Neural cell (in vitro differentiated cells): ENCODE data around the gene EEF1AKMT3. TPM values are rescaled to one million over a fixed set of nuclear protein-coding genes. Genes with fewer than 3 reads are reported as not detected.

ENCODE experiments used
- H2AFZ ChIP-seq: fragments of 200-600, 300-800 bp; sonication (generic), shearing (Covaris generic); 2 replicates; pipeline ENCODE4 v1.6.0; 2014; ENCODE audit warnings: low read depth, mild to moderate bottlenecking, antibody characterized with exemption, low read length, moderate library complexity
- H3F3A ChIP-seq: fragments of 200-600 bp; shearing (Covaris generic); 2 replicates; pipeline ENCODE4 v1.6.1; 2016; ENCODE audit warnings: mild to moderate bottlenecking, moderate library complexity, mixed read lengths, antibody characterized with exemption, low read length; ENCODE audit not compliant: insufficient read depth, poor library complexity, severe bottlenecking
- H3K27ac ChIP-seq: fragments of 200-600, 300-800 bp; sonication (generic), shearing (Covaris generic); 2 replicates; pipeline ENCODE4 v1.5.1; 2014; ENCODE audit warnings: mild to moderate bottlenecking, low read length, moderate library complexity
- H3K27me3 ChIP-seq: fragments of 300-800, 200-600 bp; sonication (generic), shearing (Covaris generic); 2 replicates; pipeline ENCODE4 v1.6.0; 2014; ENCODE audit warnings: mild to moderate bottlenecking, low read depth, low read length, moderate library complexity; ENCODE audit not compliant: insufficient read depth
- H3K36me3 ChIP-seq: fragments of 300-800, 200-600 bp; sonication (generic), shearing (Covaris generic); 2 replicates; pipeline ENCODE4 v1.5.1; 2014; ENCODE audit warnings: mild to moderate bottlenecking, antibody characterized with exemption, low read length, moderate library complexity; ENCODE audit not compliant: insufficient read depth
- H3K4me2 ChIP-seq: fragments of 300-800, 200-600 bp; sonication (generic), shearing (Covaris generic); 2 replicates; pipeline ENCODE4 v1.6.0; 2014; ENCODE audit warnings: mild to moderate bottlenecking, low read length
- H3K4me3 ChIP-seq: fragments of 300-800, 200-600 bp; sonication (generic), shearing (Covaris generic); 2 replicates; pipeline ENCODE4 v1.5.1; 2014; ENCODE audit warnings: mild to moderate bottlenecking, low read length, moderate library complexity
- H3K79me2 ChIP-seq: fragments of 200-600 bp; shearing (Covaris generic); replicated peaks from 2 replicates; pipeline ENCODE4 v1.6.0; 2014; ENCODE audit warnings: mild to moderate bottlenecking, low read length, moderate library complexity; ENCODE audit not compliant: insufficient read depth
- H3K9ac ChIP-seq: fragments of 300-800, 200-600 bp; sonication (generic), shearing (Covaris generic); 2 replicates; pipeline ENCODE4 v1.6.1; 2016; ENCODE audit warnings: mild to moderate bottlenecking, low read length, mixed read lengths
- H3K9me2 ChIP-seq: fragments of 200-600 bp; shearing (Covaris generic); 2 replicates; pipeline ENCODE4 v1.6.1; 2016; ENCODE audit warnings: mild to moderate bottlenecking, low read length, mixed read lengths; ENCODE audit not compliant: insufficient read depth
- H3K9me3 ChIP-seq: fragments of 200-600, 300-800 bp; sonication (generic), shearing (Covaris generic); 2 replicates; pipeline ENCODE4 v1.6.1; 2016; ENCODE audit warnings: mild to moderate bottlenecking, mixed run types, low read length, moderate library complexity, mixed read lengths
- H4K20me1 ChIP-seq: fragments of 200-600 bp; shearing (Covaris generic); 2 replicates; pipeline ENCODE4 v1.6.1; 2016; ENCODE audit warnings: mild to moderate bottlenecking, mixed run types; ENCODE audit not compliant: insufficient read depth
- EP300 ChIP-seq: fragments of 450-650 bp; conservative IDR thresholded peaks from 2 replicates; pipeline ENCODE4 v1.6.1; 2014; ENCODE audit warnings: antibody characterized with exemption, mild to moderate bottlenecking, moderate library complexity; ENCODE audit not compliant: poor library complexity, severe bottlenecking
- EZH2 ChIP-seq: fragments of 200-600, 300-800 bp; shearing (Covaris generic), sonication (generic); IDR thresholded peaks from 2 replicates; pipeline ENCODE4 v1.6.1; 2014; ENCODE audit warnings: antibody characterized with exemption, low read length, borderline replicate concordance, mild to moderate bottlenecking; ENCODE audit not compliant: insufficient read depth, poor library complexity, severe bottlenecking
- MXI1 ChIP-seq: fragments of 450-650 bp; conservative IDR thresholded peaks from 2 replicates; pipeline ENCODE4 v1.6.1; 2014; ENCODE audit warnings: antibody characterized with exemption, mild to moderate bottlenecking; ENCODE audit not compliant: poor library complexity, severe bottlenecking
- POLR2AphosphoS5 ChIP-seq: IDR thresholded peaks from 2 replicates; pipeline ENCODE4 v1.6.1; 2012
- RAD21 ChIP-seq: fragments of 450-650 bp; conservative IDR thresholded peaks from 2 replicates; pipeline ENCODE4 v1.6.1; 2014; ENCODE audit warnings: antibody characterized with exemption, mild to moderate bottlenecking, moderate library complexity
- SMC3 ChIP-seq: fragments of 450-650 bp; conservative IDR thresholded peaks from 2 replicates; pipeline ENCODE4 v1.6.1; 2014; ENCODE audit warnings: antibody characterized with exemption, mild to moderate bottlenecking, moderate library complexity; ENCODE audit not compliant: poor library complexity
- polyA plus RNA-seq: library from polyadenylated mRNA; depleted of rRNA; stranded (reverse); fragments of >200 nt; gene quantifications from 2 replicates; pipeline ENCODE4 v1.2.3, GENCODE V29; 2014
- TF ChIP-seq, protein P1 (sequence below): fragments of 450-650 bp; IDR thresholded peaks from 2 replicates; pipeline ENCODE4 v1.5.1; 2014; ENCODE audit warnings: antibody characterized with exemption, mild to moderate bottlenecking, moderate library complexity; ENCODE audit not compliant: poor library complexity, severe bottlenecking
- TF ChIP-seq, protein P2 (sequence below): IDR thresholded peaks from 2 replicates; pipeline ENCODE4 v1.6.1; 2012; ENCODE audit warnings: borderline replicate concordance

The EEF1AKMT3 gene
- polyA plus RNA-seq, 1 donor from 2014 or later, result 1.6 TPM

DNA sequence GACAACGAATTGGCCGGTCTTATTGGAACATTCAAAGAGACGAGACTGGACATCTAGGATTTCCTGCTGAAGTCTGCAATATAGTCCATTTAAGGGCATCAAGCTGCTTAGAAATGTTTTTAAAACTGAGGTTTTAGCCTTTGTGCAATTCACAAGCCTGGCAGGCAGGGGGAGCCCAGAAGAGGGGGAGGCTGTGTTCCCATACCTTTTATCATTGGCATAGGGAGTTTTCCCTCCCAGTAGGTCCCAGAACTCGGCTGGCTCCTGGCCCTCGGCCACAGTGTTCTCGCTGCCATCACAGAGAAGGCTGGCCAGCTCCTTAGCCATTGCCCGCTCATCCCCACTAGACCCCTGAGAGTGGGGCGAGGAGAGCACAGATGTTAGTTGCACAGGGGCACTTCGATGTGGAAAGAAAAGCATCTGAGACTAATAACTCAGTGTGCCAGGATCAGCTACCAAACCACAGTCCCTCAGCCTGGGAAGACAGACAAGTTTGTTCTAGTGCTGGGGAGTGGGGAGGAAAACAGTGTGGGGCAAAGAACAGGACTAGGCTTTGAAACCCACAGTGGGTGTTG lies 31.0 kb downstream of the EEF1AKMT3 start:
- Histone ChIP-seq H3K79me2 (no peaks in the 10 kb centered on the region), H3F3A (no peaks in the 10 kb centered on the region), H3K9ac (no peak overlapping the region), H3K4me3 (no peak overlapping the region), H3K27me3 (no peaks in the 10 kb centered on the region), H3K9me2 (no peaks in the 10 kb centered on the region), H3K36me3 (no peaks in the 10 kb centered on the region), H3K9me3 (no peaks in the 10 kb centered on the region), H4K20me1 (no peaks in the 10 kb centered on the region), H3K4me2 (no peak overlapping the region), H2AFZ (no peak overlapping the region), H3K27ac (no peak overlapping the region)
- TF ChIP-seq SMC3 (peak; percentile 77), EZH2 (no peak), RAD21 (peak; percentile 57), EP300 (no peak), MXI1 (no peak)
- TF ChIP-seq, protein P1, sequence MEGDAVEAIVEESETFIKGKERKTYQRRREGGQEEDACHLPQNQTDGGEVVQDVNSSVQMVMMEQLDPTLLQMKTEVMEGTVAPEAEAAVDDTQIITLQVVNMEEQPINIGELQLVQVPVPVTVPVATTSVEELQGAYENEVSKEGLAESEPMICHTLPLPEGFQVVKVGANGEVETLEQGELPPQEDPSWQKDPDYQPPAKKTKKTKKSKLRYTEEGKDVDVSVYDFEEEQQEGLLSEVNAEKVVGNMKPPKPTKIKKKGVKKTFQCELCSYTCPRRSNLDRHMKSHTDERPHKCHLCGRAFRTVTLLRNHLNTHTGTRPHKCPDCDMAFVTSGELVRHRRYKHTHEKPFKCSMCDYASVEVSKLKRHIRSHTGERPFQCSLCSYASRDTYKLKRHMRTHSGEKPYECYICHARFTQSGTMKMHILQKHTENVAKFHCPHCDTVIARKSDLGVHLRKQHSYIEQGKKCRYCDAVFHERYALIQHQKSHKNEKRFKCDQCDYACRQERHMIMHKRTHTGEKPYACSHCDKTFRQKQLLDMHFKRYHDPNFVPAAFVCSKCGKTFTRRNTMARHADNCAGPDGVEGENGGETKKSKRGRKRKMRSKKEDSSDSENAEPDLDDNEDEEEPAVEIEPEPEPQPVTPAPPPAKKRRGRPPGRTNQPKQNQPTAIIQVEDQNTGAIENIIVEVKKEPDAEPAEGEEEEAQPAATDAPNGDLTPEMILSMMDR, result peak; percentile 66

DNA sequence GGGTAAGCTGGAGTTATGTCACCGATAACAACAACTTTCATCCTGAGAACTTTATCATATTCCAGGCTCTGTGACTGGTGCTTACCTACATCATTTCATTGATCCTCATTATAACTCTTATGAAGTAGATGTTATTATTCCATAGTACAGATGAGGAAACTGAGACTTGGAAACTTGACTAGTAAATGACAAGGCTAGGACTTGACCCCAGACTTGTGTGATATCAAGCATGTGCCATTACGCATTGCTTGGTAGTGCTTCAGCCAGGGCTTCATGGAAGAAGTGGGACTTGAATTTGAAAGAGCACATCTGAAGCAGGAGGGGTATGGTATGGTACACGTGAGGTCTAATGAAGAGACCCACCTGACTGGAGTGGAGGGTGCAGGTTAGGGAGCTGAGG lies 34.3 kb downstream of the EEF1AKMT3 start:
- H3K9me3 ChIP-seq, result no peaks in the 10 kb centered on the region
- no peaks in the 10 kb centered on the region for H3K36me3 ChIP-seq
- no peaks in the 10 kb centered on the region for H3K79me2 ChIP-seq

More for the DNA sequence above, 34.3 kb downstream of the EEF1AKMT3 start:
- Histone ChIP-seq H3K27me3 (no peaks in the 10 kb centered on the region), H3K9ac (no peak overlapping the region), H4K20me1 (no peaks in the 10 kb centered on the region), H3K9me2 (no peaks in the 10 kb centered on the region), H3F3A (no peaks in the 10 kb centered on the region), H3K4me2 (no peak overlapping the region), H3K4me3 (no peak overlapping the region), H2AFZ (no peak overlapping the region), H3K27ac (no peak overlapping the region)
- TF ChIP-seq MXI1, result no peak
- TF ChIP-seq, protein P2, sequence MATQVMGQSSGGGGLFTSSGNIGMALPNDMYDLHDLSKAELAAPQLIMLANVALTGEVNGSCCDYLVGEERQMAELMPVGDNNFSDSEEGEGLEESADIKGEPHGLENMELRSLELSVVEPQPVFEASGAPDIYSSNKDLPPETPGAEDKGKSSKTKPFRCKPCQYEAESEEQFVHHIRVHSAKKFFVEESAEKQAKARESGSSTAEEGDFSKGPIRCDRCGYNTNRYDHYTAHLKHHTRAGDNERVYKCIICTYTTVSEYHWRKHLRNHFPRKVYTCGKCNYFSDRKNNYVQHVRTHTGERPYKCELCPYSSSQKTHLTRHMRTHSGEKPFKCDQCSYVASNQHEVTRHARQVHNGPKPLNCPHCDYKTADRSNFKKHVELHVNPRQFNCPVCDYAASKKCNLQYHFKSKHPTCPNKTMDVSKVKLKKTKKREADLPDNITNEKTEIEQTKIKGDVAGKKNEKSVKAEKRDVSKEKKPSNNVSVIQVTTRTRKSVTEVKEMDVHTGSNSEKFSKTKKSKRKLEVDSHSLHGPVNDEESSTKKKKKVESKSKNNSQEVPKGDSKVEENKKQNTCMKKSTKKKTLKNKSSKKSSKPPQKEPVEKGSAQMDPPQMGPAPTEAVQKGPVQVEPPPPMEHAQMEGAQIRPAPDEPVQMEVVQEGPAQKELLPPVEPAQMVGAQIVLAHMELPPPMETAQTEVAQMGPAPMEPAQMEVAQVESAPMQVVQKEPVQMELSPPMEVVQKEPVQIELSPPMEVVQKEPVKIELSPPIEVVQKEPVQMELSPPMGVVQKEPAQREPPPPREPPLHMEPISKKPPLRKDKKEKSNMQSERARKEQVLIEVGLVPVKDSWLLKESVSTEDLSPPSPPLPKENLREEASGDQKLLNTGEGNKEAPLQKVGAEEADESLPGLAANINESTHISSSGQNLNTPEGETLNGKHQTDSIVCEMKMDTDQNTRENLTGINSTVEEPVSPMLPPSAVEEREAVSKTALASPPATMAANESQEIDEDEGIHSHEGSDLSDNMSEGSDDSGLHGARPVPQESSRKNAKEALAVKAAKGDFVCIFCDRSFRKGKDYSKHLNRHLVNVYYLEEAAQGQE, result no peak
- no peak for TF ChIP-seq EP300
- TF ChIP-seq, protein P1, result no peak
- TF ChIP-seq SMC3, result no peak
- TF ChIP-seq EZH2, result no peak
- TF ChIP-seq RAD21, result no peak
- TF ChIP-seq POLR2AphosphoS5, result no peak
